ENCODE results near the gene ALDH1L1.

The ALDH1L1 gene

GRCh38 chr3:126202680-126203079 is 22.3 kb upstream of the ALDH1L1 start:
- DNase-seq (no peak), ATAC-seq (no peak)
- no peaks in the 10 kb centered on the region for H3K36me3 Mint-ChIP-seq (ENCODE audit: low read depth)
- no peaks in the 10 kb centered on the region for H3K4me1 Mint-ChIP-seq
- no peak overlapping the region for H3K27ac Mint-ChIP-seq
- no peak overlapping the region for H3K4me3 Mint-ChIP-seq
- no peaks in the 10 kb centered on the region for H3K9me3 Mint-ChIP-seq
- peaks cover 10% of the 10 kb centered on the region for H3K27me3 Mint-ChIP-seq

- H3K27me3 Mint-ChIP-seq = peaks cover 12% of the 10 kb centered on the region
- H3K9me3 Mint-ChIP-seq = no peaks in the 10 kb centered on the region
- DNase-seq = no peak
- H3K36me3 Mint-ChIP-seq (ENCODE audit: low read depth) = no peaks in the 10 kb centered on the region
- ATAC-seq = no peak
- H3K27ac Mint-ChIP-seq = no peak overlapping the region
- no peaks in the 10 kb centered on the region for H3K4me1 Mint-ChIP-seq
- H3K4me3 Mint-ChIP-seq = no peak overlapping the region
These were observed 21.9 kb upstream of the ALDH1L1 start for GRCh38 chr3:126202276-126202675.

- DNase-seq (no peak), ATAC-seq (no peak)
- Mint-ChIP-seq H3K9me3 (no peaks in the 10 kb centered on the region), H3K27ac (no peak overlapping the region), H3K4me3 (no peak overlapping the region), H3K27me3 (peaks cover 12% of the 10 kb centered on the region), H3K36me3 (ENCODE audit: low read depth) (no peaks in the 10 kb centered on the region), H3K4me1 (no peaks in the 10 kb centered on the region)
These were observed 20.8 kb upstream of the ALDH1L1 start for GRCh38 chr3:126201168-126201567.

DNA sequence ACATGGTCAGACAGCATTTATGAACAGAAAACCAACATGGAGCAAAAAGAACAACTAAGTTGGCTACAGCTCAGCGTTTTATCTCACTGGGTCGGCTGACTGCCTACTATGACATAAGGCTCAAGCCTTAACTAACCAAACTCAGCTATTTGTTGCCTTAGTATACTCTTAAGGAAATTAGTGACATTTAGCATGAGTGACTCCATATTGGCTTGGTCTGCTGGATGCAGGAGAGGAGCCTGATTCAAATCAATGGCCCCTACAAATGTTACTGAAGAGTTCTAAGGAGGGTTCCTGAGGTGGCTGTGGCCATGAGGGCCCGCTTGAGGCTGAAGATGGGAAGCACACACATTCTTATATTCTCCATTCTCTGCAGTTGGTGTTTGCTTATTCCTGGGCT is 20.1 kb upstream of the ALDH1L1 start:
- ATAC-seq = no peak
- Mint-ChIP-seq H3K27ac (no peak overlapping the region), H3K9me3 (no peaks in the 10 kb centered on the region), H3K4me3 (no peak overlapping the region), H3K4me1 (no peaks in the 10 kb centered on the region), H3K27me3 (peaks cover 12% of the 10 kb centered on the region), H3K36me3 (ENCODE audit: low read depth) (no peaks in the 10 kb centered on the region)
- DNase-seq = no peak

- Mint-ChIP-seq H3K4me3 (no peak overlapping the region), H3K27ac (no peak overlapping the region), H3K9me3 (peaks cover 10% of the 10 kb centered on the region), H3K4me1 (no peaks in the 10 kb centered on the region), H3K27me3 (peaks cover 7% of the 10 kb centered on the region), H3K36me3 (ENCODE audit: low read depth) (peaks cover 4% of the 10 kb centered on the region)
- ATAC-seq (no peak), DNase-seq (no peak)
These were observed 18.9 kb upstream of the ALDH1L1 start for GRCh38 chr3:126199256-126199655.

DNA sequence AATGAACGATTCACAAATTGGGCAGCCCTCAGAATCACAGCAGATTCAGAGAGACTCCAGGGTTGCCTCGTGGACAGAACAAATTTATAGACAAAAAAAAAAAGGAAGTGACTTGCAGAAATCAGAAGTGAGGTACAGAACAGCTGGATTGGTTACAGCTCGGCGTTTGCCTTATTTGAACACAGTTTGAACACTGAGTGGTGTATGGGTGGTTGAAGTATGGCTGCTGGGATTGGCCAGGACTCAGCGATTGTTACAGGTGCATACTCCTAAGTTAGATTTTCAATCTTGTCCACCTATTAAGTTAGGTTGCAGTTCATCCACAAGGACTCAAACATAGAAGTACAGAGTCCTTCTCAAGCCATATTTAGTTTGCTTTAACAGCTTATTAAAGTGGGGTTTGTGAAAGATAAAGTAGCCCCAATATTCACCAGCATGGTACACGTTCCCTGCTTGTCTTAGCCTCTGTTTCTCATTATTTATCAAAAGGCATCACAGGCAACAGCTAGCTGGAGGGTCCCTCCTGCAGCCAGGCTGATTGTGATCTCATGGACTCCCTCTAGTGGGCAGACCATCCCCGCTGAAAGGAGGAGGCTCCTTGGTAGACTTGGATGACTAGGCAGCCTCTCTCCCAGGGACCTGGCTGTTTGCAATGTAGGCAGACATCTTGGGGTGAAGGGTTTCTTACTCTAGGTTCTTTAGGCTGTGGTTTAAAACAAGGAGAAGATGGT is 17.6 kb upstream of the ALDH1L1 start:
- H3K4me3 Mint-ChIP-seq = no peak overlapping the region
- peak; percentile 81 for ATAC-seq
- peaks cover 4% of the 10 kb centered on the region for H3K36me3 Mint-ChIP-seq (ENCODE audit: low read depth)
- H3K27me3 Mint-ChIP-seq = peaks cover 6% of the 10 kb centered on the region
- DNase-seq = peak; percentile 60
- no peaks in the 10 kb centered on the region for H3K4me1 Mint-ChIP-seq
- H3K27ac Mint-ChIP-seq = no peak overlapping the region
- peaks cover 10% of the 10 kb centered on the region for H3K9me3 Mint-ChIP-seq

DNA sequence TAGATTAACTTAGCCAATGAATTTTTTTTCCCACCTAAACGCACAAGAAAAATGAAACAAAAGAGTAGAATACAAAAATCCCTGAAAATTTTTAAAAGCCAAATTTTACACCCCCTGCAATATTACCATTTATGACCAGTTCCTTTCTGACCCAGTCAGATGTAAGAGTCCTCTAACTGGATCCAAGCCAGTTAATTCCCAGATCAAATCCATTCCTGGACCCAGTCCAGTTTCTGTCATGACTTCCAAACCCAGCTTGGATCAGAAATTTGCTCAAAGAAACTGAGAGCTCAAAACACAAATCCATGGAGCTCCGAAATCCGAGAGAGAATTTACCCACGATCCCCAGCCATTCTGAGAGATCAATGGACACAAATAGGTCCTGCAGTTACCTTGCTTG is 17.0 kb upstream of the ALDH1L1 start:
- Mint-ChIP-seq H3K4me1 (no peaks in the 10 kb centered on the region), H3K4me3 (no peak overlapping the region), H3K36me3 (ENCODE audit: low read depth) (peaks cover 4% of the 10 kb centered on the region), H3K27ac (no peak overlapping the region), H3K27me3 (peaks cover 6% of the 10 kb centered on the region), H3K9me3 (peaks cover 10% of the 10 kb centered on the region)
- DNase-seq (no peak), ATAC-seq (no peak)

DNA sequence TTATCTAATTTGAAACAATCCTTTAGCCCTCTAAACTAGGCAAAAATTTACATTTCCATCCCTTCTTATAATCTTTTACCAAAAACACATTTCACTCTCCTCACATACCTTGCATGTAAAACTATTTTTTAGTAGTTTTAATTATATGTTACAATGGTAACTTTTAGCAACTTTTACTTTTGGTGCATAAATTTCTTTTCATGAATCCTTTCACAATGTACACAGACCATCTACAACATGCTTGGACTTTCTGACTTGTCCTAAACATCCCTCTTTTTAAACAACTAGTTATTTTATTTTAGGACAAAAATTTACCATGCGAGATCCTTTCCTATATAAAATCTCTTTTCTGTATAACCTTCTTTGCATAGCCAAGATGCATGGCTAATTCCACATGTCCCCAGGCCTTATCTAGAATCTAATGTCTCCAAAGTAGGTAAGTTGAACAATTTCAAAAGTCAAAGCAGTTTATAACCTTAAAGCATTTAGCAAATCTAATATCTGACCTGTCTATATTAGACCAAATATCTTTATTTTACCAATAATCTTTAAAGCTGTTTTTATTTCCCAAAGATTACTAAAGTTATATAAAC is 14.4 kb upstream of the ALDH1L1 start:
- Mint-ChIP-seq H3K4me3 (no peak overlapping the region), H3K4me1 (no peaks in the 10 kb centered on the region), H3K9me3 (peaks cover 10% of the 10 kb centered on the region), H3K27me3 (peaks cover 6% of the 10 kb centered on the region), H3K27ac (no peak overlapping the region), H3K36me3 (ENCODE audit: low read depth) (peaks cover 4% of the 10 kb centered on the region)
- ATAC-seq (no peak), DNase-seq (no peak)

DNA sequence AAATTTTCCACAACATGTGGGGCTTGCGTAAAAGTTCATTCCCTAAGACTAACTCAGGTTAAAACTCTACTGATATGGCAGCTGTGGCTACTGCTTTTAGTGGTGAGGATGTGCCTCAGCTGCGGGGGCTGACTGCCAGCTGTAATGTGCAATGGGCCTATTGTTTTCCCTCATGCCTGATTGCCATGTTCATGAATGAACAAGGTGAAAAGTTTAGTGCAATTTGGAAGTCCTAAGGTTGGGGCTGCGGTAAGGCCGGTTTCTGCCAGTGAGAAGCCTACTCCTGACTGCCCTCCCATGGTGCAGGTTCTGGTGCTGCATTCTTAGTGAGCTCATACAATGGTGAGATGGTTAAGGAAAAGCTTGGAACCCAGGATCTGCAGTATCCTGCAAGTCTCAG is 10.9 kb upstream of the ALDH1L1 start:
- ATAC-seq (no peak), DNase-seq (no peak)
- Mint-ChIP-seq H3K4me1 (no peaks in the 10 kb centered on the region), H3K27me3 (no peaks in the 10 kb centered on the region), H3K4me3 (no peak overlapping the region), H3K9me3 (peaks cover 10% of the 10 kb centered on the region), H3K27ac (no peak overlapping the region), H3K36me3 (ENCODE audit: low read depth) (peaks cover 4% of the 10 kb centered on the region)

DNA sequence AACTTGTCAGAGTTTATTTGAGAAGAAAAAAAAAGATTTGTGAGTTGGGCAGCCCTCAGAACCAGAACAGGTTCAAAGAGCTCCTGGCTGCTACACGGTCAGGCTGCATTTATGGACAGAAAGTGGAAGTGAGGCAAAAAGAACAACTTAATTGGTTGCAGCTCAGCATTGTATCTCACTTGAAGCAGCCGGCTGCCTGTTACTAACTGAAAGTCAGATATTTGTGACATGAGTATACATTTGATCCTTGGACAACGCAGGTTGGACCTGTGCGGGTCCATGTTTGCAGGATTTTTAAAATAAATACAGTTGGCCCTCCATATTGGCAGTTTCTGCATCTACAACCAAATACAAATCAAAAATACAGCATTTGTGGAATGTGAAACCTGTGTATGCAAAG is 7.5 kb upstream of the ALDH1L1 start:
- no peak overlapping the region for H3K4me3 Mint-ChIP-seq
- DNase-seq (no peak), ATAC-seq (no peak)
- no peaks in the 10 kb centered on the region for H3K9me3 Mint-ChIP-seq
- no peaks in the 10 kb centered on the region for H3K4me1 Mint-ChIP-seq
- H3K36me3 Mint-ChIP-seq (ENCODE audit: low read depth) = no peaks in the 10 kb centered on the region
- peaks cover 3% of the 10 kb centered on the region for H3K27me3 Mint-ChIP-seq
- H3K27ac Mint-ChIP-seq = no peak overlapping the region

GRCh38 chr3:126186749-126187148 is 6.4 kb upstream of the ALDH1L1 start:
- Mint-ChIP-seq H3K27ac (no peak overlapping the region), H3K36me3 (ENCODE audit: low read depth) (no peaks in the 10 kb centered on the region), H3K4me3 (no peak overlapping the region), H3K27me3 (peaks cover 13% of the 10 kb centered on the region), H3K4me1 (no peaks in the 10 kb centered on the region), H3K9me3 (no peaks in the 10 kb centered on the region)
- DNase-seq (no peak), ATAC-seq (no peak)

- H3K27ac Mint-ChIP-seq = no peak overlapping the region
These were observed 5.9 kb upstream of the ALDH1L1 start for GRCh38 chr3:126186271-126186670.

DNA sequence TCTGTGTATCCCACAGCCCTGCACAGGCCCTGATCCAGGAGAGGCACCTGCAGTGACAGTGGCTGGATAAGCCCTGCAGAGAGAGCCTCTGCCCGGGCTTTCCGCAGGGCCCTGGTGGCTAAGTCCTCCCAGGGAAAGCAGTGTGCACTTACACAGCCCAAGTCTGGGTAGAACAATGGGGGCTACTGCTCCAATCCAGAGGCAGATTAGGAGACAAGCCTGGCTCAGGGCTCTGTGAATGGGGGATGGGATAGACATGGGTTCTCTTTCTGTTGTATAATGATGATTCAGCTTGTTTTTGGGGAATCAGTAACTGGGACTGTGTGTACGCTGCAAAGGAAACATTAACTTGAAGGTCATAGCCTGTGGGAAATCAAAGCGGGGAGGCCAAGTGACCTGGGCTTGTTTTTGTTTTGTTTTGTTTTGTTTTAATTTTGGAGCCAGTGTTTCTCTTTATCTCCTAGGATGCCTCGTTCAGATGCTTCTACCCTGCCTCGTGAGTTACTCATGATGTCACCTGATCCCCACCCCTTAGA is 4.1 kb upstream of the ALDH1L1 start:
- no peaks in the 10 kb centered on the region for H3K36me3 Mint-ChIP-seq (ENCODE audit: low read depth)
- no peak for DNase-seq
- H3K9me3 Mint-ChIP-seq = no peaks in the 10 kb centered on the region
- no peak overlapping the region for H3K27ac Mint-ChIP-seq
- no peaks in the 10 kb centered on the region for H3K4me1 Mint-ChIP-seq
- no peak for ATAC-seq
- no peak overlapping the region for H3K4me3 Mint-ChIP-seq
- H3K27me3 Mint-ChIP-seq = peaks cover 28% of the 10 kb centered on the region

More at GRCh38 chr3:126186271-126186670, 5.9 kb upstream of the ALDH1L1 start:
- Mint-ChIP-seq H3K4me3 (no peak overlapping the region), H3K4me1 (no peaks in the 10 kb centered on the region), H3K9me3 (no peaks in the 10 kb centered on the region), H3K27me3 (peaks cover 17% of the 10 kb centered on the region), H3K36me3 (ENCODE audit: low read depth) (no peaks in the 10 kb centered on the region)
- no peak for ATAC-seq
- no peak for DNase-seq

GRCh38 chr3:126181398-126181725 is 976 bp upstream of the ALDH1L1 start:
- DNase-seq (no peak), ATAC-seq (no peak)
- Mint-ChIP-seq H3K27me3 (peaks cover 33% of the 10 kb centered on the region), H3K9me3 (no peaks in the 10 kb centered on the region), H3K4me3 (no peak overlapping the region), H3K36me3 (ENCODE audit: low read depth) (no peaks in the 10 kb centered on the region), H3K27ac (no peak overlapping the region), H3K4me1 (no peaks in the 10 kb centered on the region)

GRCh38 chr3:126179825-126180476 is 435 bp downstream of the ALDH1L1 start:
- no peak overlapping the region for H3K27ac Mint-ChIP-seq
- peaks cover 33% of the 10 kb centered on the region for H3K27me3 Mint-ChIP-seq
- ATAC-seq = no peak
- H3K4me1 Mint-ChIP-seq = no peaks in the 10 kb centered on the region
- no peaks in the 10 kb centered on the region for H3K9me3 Mint-ChIP-seq
- H3K4me3 Mint-ChIP-seq = no peak overlapping the region
- H3K36me3 Mint-ChIP-seq (ENCODE audit: low read depth) = no peaks in the 10 kb centered on the region
- DNase-seq = no peak
